Activated T-cell treated with anti-CD3 and anti-CD28 coated beads, Interleukin-2, amount 50 U/mL, for 72 hours (primary cell): ENCODE data around the gene ERVFRD-1. TPM values are rescaled to one million over a fixed set of nuclear protein-coding genes. Genes with fewer than 3 reads are reported as not detected.
"Not testable (repeated sequence)": the region's sequence is repeated elsewhere in the genome, so short reads cannot be mapped to it uniquely, and the experiment has no call there.

ENCODE experiments used
- ATAC-seq, 2 donors: fragments of 150-1000 bp; cut with Tn5 transposase; replicated peaks in 1 of 2; 2 replicates each; pipeline ENCODE4 v1.10.0; 2021; ENCODE audit warnings: moderate library complexity in 2 of 2, mild to moderate bottlenecking in 1 of 2
- DNase-seq, 2 donors: peaks; one replicate each; pipeline ENCODE4 v3.0.0; 2021 to 2022; ENCODE audit warnings: mixed read lengths in 1 of 2
- H3K27ac Mint-ChIP-seq: one replicate; pipeline ENCODE4 v1.8.0; 2022; ENCODE audit warnings: mild to moderate bottlenecking, moderate library complexity, mixed read lengths
- H3K27me3 Mint-ChIP-seq: one replicate; pipeline ENCODE4 v1.8.0; 2022; ENCODE audit warnings: low read depth, mixed read lengths
- H3K36me3 Mint-ChIP-seq, 2 donors: one replicate each; pipeline ENCODE4 v1.8.0; 2022; ENCODE audit warnings: mixed read lengths in 2 of 2, mild to moderate bottlenecking in 1 of 2; ENCODE audit not compliant: insufficient read depth in 2 of 2
- H3K4me1 Mint-ChIP-seq: one replicate; pipeline ENCODE4 v1.8.0; 2022; ENCODE audit warnings: low read depth, mixed read lengths
- H3K4me3 Mint-ChIP-seq, 2 donors: one replicate each; pipeline ENCODE4 v1.8.0; 2022; ENCODE audit warnings: mild to moderate bottlenecking in 2 of 2, mixed read lengths in 2 of 2, moderate library complexity in 2 of 2
- H3K9me3 Mint-ChIP-seq, 2 donors: one replicate each; pipeline ENCODE4 v1.8.0; 2022; ENCODE audit warnings: mixed read lengths in 2 of 2
- total RNA-seq, 2 donors: library from RNA; stranded (reverse); gene quantifications; one replicate each; pipeline ENCODE4 v1.2.3, GENCODE V29; 2022

The ERVFRD-1 gene
- total RNA-seq, 2 donors from 2014 or later: not detected

DNA sequence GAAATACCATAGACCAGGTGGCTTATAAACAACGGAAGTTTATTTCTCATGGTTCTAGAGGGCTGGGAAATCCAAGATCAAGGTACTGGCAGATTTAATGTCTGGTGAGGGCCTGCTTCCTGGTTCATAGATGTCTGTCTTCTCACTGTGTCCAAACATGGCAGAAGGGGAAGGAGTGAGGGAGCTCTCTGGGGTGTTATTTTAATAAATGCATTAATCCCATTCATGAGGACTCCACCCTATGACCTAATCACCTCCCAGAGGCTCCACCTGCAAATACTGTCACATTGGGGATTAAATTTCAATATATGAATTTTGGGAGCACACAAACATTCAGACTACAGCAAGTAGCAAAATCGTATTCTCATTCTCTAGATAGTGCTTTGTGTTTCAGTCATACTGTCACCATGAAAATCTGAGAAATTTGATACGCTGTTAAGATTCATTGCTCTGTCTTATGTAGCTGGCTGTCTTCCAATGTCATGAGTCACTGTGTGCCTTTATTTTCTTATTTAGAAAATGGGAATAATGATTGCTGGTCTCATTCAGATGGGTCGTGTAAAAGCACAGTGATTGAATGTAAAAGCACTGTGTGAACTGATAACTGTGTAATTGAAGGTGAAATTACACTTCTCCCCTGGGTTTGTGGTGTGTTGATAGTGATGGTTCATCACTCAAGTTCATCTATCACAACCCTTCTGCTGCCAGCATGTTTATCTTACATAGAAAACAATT is 8.9 kb upstream of the ERVFRD-1 start:
- no peaks in the 10 kb centered on the region for H3K36me3 Mint-ChIP-seq
- no peak for DNase-seq
- ATAC-seq: no peak
- H3K4me1 Mint-ChIP-seq: peaks cover 22% of the 10 kb centered on the region
- H3K4me3 Mint-ChIP-seq: no peak overlapping the region
- no peak overlapping the region for H3K27ac Mint-ChIP-seq
- no peaks in the 10 kb centered on the region for H3K9me3 Mint-ChIP-seq
- no peaks in the 10 kb centered on the region for H3K27me3 Mint-ChIP-seq

DNA sequence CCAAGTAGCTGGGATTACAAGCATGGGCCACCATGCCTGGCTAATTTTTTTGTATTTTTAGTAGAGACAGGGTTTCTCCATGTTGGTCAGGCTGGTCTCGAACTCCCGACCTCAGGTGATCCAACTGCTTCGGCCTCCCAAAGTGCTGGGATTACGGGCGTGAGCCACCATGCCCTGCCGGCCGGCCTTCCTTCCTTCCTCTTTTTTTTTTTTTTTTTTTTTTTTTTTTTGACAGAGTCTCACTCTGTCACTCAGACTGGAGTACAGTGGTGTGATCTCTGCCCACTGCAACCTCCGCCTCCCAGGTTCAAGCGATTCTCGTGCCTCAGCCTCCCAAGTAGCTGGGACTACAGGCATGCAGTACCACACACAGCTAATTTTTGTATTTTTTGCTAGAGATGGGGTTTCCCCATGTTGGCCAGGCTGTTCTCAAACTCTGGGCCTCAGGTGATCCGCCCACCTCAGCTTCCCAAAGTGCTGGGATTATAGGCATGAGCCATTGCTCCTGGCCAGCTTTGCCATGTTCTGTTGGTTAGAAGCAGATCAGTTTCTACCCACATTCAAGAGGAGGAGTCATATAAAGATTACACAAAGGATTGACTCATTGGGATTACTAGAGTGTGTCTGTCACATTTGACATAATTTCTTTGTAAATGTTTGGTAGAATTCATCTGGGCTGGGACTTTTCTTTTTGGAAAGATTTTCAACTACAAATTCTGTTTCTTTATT is 4.4 kb upstream of the ERVFRD-1 start:
- ATAC-seq: peak; percentile 76 to 93

DNA sequence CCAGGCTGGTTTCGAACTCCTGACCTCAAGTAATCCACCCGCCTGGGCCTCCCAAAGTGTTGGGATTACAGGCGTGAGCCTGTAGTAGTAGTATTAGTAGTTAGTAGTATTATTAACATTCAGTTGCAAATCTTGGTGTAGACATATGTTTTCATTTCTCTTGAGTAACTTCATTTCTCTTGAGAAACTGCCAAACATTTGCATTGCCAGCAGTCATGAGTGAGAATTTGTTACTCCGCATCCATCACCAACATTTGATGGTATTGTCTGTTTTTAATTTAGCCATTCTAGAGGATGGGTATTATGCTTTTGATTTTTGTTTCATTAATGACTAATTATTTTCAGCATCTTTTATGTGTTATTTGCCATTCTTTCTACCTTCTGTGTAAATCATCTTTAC is 1.5 kb upstream of the ERVFRD-1 start:
- Mint-ChIP-seq H3K27ac (no peak overlapping the region), H3K27me3 (no peaks in the 10 kb centered on the region), H3K4me3 (no peak overlapping the region), H3K4me1 (peaks cover 37% of the 10 kb centered on the region), H3K36me3 (no peaks in the 10 kb centered on the region), H3K9me3 (no peaks in the 10 kb centered on the region)
- DNase-seq (no peak), ATAC-seq (no peak)

More for the DNA sequence above, 4.4 kb upstream of the ERVFRD-1 start:
- DNase-seq: peak in 1 of 2 donors; percentile 9
- peak overlapping the region; percentile 57 for H3K27ac Mint-ChIP-seq
- H3K4me3 Mint-ChIP-seq: peak overlapping the region; percentile 8 to 47
- H3K36me3 Mint-ChIP-seq, H3K27me3 Mint-ChIP-seq, H3K9me3 Mint-ChIP-seq: not testable (repeated sequence)
- H3K4me1 Mint-ChIP-seq: peaks cover 38% of the 10 kb centered on the region

DNA sequence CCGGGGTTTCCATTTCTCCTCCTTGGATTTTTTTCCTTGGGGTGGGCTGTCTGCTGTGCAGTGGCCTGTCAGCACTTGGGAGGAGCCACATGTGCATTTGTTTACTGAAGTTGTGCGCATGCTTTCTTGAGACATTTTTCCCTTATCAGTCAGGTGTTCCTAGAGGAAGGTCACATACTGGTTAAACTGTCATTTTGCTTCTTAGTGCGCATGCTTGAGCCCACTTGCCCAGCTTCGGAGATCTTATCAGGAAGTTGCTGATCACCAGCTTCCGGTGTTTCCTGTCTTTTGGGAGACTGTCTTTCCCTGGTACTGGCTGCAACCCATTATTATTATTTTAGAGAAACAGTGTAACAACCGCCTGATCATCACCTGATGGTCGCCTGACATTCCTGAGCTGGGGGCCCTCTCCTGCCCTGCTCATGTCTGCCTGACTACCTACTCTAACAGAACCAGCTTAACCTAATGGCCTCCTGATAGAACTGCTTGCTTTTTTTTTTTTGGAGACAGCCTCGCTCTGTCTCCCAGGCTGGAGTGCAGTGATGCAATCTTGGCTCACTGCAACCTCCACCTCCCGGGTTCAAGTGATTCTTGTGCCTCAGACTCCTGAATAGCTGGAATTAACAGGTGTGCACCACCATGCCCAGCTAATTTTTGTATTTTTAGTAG is 378 bp upstream of the ERVFRD-1 start:
- H3K36me3 Mint-ChIP-seq: no peaks in the 10 kb centered on the region
- H3K9me3 Mint-ChIP-seq: no peaks in the 10 kb centered on the region
- DNase-seq: no peak
- peak overlapping the region; percentile 55 to 65 for H3K4me3 Mint-ChIP-seq
- H3K4me1 Mint-ChIP-seq: peaks cover 37% of the 10 kb centered on the region
- no peak for ATAC-seq
- no peaks in the 10 kb centered on the region for H3K27me3 Mint-ChIP-seq
- H3K27ac Mint-ChIP-seq: no peak overlapping the region

DNA sequence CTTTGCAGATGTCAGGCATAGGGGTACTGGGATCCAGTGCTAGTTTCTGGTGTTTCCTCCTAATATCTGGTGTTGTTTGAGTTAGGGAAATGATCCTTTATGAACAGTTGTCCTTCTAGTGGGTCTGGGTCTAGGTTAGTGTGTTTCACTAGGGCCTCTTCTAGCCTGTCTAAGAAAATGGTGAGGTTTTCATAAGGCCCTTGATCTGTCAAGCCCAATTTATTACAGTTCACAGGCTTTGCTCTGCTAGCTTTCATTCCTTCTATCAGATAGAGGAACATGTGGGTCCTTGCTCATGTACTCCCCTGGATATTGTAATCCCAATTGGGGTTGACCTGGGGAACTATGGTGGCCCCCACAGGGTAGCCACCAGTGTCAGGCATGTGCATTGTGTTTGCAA is 2.8 kb downstream of the ERVFRD-1 start:
- H3K4me1 Mint-ChIP-seq: peaks cover 21% of the 10 kb centered on the region

DNA sequence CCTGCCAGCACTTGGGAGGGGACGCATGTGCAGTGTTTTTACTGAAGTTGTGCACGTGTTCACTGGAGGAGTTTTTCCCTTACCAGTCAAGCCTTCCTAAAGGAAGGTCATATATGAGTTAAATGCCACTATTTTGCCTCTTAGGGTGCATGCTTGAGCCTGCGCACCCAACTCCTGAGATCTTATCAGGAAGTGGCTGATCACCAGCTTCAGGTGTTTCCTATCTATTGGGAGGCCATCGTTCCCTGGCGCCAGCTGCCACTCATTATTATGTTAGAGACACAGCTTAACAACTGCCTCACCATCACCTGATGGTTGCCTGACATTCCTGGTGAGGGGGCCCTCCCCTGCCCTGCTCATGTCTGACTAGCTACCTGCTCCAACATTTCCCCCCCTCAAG is 8.5 kb downstream of the ERVFRD-1 start:
- ATAC-seq (no peak), DNase-seq (no peak)
- Mint-ChIP-seq H3K4me1 (peaks cover 21% of the 10 kb centered on the region), H3K27me3 (no peaks in the 10 kb centered on the region), H3K4me3 (no peak overlapping the region), H3K27ac (no peak overlapping the region), H3K36me3 (peaks cover 6 to 13% of the 10 kb centered on the region in 2 donors), H3K9me3 (peaks cover 0 to 2% of the 10 kb centered on the region in 2 donors)

More for the DNA sequence above, 2.8 kb downstream of the ERVFRD-1 start:
- Mint-ChIP-seq H3K9me3 (no peaks in the 10 kb centered on the region), H3K27me3 (no peaks in the 10 kb centered on the region), H3K36me3 (no peaks in the 10 kb centered on the region), H3K4me3 (no peak overlapping the region), H3K27ac (no peak overlapping the region)
- no peak for ATAC-seq
- DNase-seq: no peak

DNA sequence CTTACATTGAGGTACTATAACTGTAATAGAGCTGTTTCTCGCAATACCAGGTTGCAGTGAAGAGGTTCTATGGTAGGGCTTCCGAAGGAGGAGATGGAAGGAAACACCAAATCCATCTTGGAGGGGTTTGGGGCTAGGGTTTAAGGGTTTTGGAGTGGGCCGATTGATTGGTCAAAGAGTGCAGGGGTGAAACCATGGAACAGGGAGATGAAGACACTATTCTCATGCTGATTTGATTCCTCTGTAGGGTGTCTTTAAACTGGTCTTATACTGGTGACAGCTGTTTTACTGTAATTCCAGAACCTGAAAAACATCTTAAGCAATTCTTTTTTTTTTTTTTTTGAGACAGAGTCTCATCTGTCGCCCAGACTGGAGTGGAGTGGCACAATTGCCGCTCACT is 10.1 kb downstream of the ERVFRD-1 start:
- Mint-ChIP-seq H3K36me3 (peaks cover 6 to 13% of the 10 kb centered on the region in 2 donors), H3K4me1 (peaks cover 23% of the 10 kb centered on the region), H3K4me3 (no peak overlapping the region), H3K27ac (no peak overlapping the region), H3K9me3 (peaks cover 0 to 2% of the 10 kb centered on the region in 2 donors), H3K27me3 (no peaks in the 10 kb centered on the region)
- DNase-seq (no peak), ATAC-seq (no peak)

DNA sequence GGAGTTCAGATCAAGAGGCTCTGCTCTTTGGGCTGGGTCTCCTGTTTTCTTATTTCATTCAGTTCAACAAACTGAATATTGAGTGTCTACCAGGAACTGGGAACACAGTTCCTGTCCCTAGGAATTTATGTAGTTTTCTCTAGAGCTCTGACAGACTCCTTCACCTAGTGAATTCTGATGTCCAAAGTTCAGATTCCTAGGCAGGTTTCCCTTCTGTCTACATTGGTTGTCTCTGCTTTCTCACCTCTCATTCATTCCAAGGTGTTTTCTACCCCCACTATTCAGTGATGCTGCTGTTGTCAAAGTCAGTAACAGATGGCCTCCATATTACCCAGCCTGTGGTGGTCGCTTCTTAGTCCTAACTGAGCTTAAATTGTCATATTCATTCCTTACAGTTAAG is 13.5 kb downstream of the ERVFRD-1 start:
- peaks cover 9 to 15% of the 10 kb centered on the region in 2 donors for H3K36me3 Mint-ChIP-seq
- H3K27ac Mint-ChIP-seq: no peak overlapping the region
- no peaks in the 10 kb centered on the region for H3K27me3 Mint-ChIP-seq
- ATAC-seq (no peak), DNase-seq (no peak)
- peaks cover 0 to 2% of the 10 kb centered on the region in 2 donors for H3K9me3 Mint-ChIP-seq
- H3K4me3 Mint-ChIP-seq: no peak overlapping the region
- peaks cover 46% of the 10 kb centered on the region for H3K4me1 Mint-ChIP-seq

DNA sequence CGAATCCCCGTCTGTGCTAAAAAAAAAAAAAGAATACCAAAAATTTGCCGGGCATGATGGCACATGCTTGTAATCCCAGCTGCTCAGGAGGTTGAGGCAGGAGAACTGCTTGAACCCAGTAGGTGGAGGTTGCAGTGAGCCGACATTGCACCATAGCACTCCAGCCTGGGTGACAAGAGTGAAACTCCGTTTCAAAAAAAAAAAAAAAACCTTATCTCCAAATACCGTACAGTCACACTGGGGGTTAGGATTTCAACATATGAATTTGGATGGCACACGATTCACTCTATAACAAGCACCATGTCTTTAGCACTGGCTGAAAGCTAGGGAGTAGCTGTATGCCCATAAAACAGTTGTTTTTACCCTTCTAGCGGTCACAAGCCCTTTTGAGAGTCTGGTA is 14.0 kb downstream of the ERVFRD-1 start:
- DNase-seq: no peak
- no peak overlapping the region for H3K4me3 Mint-ChIP-seq
- no peaks in the 10 kb centered on the region for H3K27me3 Mint-ChIP-seq
- H3K27ac Mint-ChIP-seq: no peak overlapping the region
- peaks cover 48% of the 10 kb centered on the region for H3K4me1 Mint-ChIP-seq
- peaks cover 0 to under 1% of the 10 kb centered on the region in 2 donors for H3K9me3 Mint-ChIP-seq
- peaks cover 9 to 13% of the 10 kb centered on the region in 2 donors for H3K36me3 Mint-ChIP-seq
- no peak for ATAC-seq

DNA sequence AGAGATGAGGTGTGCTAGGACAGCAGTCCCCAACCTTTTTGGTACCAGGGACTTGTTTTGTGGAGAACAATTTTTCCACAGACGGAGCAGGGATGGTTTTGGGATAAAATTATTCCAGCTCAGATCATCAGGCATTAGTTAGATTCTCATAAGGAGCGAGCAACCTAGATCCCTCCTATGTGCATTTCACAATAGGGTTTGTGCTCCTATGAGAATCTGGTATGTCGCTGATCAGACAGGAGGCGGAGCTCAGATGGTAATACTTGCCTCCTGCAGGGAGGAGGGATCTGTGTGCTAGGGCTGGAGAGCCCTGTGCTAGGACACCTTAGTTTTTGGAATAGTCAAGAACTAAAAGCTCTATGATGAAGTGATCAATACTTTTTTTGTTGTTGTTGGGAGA is 15.4 kb downstream of the ERVFRD-1 start:
- Mint-ChIP-seq H3K27ac (peak overlapping the region; percentile 81), H3K27me3 (no peaks in the 10 kb centered on the region), H3K9me3 (no peaks in the 10 kb centered on the region), H3K36me3 (peaks cover 5 to 9% of the 10 kb centered on the region in 2 donors), H3K4me3 (peak overlapping the region; percentile 50 to 100), H3K4me1 (peaks cover 42% of the 10 kb centered on the region)
- DNase-seq: peak in 1 of 2 donors; percentile 6
- no peak for ATAC-seq

DNA sequence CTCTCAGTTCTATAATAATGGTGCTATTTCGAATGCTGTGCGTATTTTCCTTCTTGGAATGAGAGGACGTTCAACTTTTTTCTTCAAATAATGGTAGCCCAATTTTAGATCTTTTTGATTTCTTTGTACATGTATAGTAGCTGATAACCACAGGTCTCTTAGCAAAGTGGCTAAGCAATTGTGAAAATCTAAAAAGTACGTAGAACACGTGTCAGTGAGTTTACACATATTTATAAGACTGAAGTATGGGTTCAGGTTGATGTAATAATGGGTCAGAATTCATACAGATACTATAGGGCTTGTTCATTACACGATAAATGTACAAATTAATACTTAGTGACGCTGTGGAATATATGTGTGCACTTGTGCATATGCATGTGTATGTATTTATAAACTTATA is 16.6 kb downstream of the ERVFRD-1 start:
- Mint-ChIP-seq H3K27ac (peak overlapping the region; percentile 100), H3K27me3 (no peaks in the 10 kb centered on the region), H3K4me3 (peak overlapping the region; percentile 88 to 100), H3K36me3 (peaks cover 3% of the 10 kb centered on the region in 2 donors), H3K4me1 (peaks cover 32% of the 10 kb centered on the region), H3K9me3 (no peaks in the 10 kb centered on the region)
- DNase-seq: no peak
- no peak for ATAC-seq

DNA sequence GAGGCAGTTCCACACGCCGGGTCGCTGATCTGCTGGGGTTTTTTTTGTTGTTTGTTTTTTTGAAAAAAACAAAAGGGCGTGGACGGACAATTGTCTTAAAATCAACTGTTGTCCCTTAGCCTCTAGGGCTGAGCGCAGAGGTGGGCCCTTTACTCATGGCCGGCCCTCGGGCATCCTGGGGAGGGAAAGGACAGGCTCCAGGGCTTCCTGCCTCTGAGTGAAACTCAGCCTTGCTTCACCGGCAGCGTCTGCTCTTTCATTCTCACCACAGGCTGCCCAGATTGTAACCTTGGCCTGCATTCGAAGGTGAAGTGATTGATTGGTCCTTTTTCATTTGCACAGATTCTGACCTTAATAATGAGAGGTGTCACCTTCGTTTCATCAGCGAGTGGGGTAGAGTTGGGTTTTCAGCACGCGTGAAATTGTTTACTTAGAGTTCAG is 17.1 kb downstream of the ERVFRD-1 start:
- Mint-ChIP-seq H3K27me3 (no peaks in the 10 kb centered on the region), H3K4me1 (peaks cover 32% of the 10 kb centered on the region), H3K9me3 (no peaks in the 10 kb centered on the region), H3K36me3 (peaks cover 3% of the 10 kb centered on the region in 2 donors), H3K27ac (peak overlapping the region; percentile 100), H3K4me3 (peak overlapping the region; percentile 88 to 100)
- peak; percentile 29 to 47 for ATAC-seq
- DNase-seq: peak; percentile 60 to 63
